ENCODE data around the gene LRTM2.

- TF ChIP-seq CTCF (IDR thresholded peaks at IDR 0.05) = no peak
- no peak for TF ChIP-seq POLR2A (IDR thresholded peaks at IDR 0.05)
These were observed 1.4 kb downstream of the LRTM2 start for GRCh38 chr12:1821805-1822204.
